B cell (primary cell): Measurements from ENCODE around the gene NDST1. TPM values are rescaled to one million over a fixed set of nuclear protein-coding genes. Genes with fewer than 3 reads are reported as not detected.

ENCODE experiments used
- ATAC-seq: fragments of 200-7000 bp; cut with Tn5 transposase; one replicate; pipeline ENCODE4 v1.10.0; 2021; ENCODE audit warnings: low read depth, mild to moderate bottlenecking, moderate number of reproducible peaks, moderate library complexity
- CTCF ChIA-PET: fragments of 350-600 bp; sonication (Branson Sonifier 250); formaldehyde crosslinking; loops from one replicate; lab custom pipeline; 2021; ENCODE audit warnings: antibody characterized with exemption, inconsistent platforms; lab: Charles Lee
- POLR2A ChIA-PET: fragments of 350-600 bp; sonication (Branson Sonifier 250); formaldehyde crosslinking; loops from one replicate; lab custom pipeline; 2021; ENCODE audit warnings: antibody characterized with exemption; lab: Charles Lee
- DNase-seq: peaks from one replicate; pipeline ENCODE4 v3.0.0; 2013
- H2AFZ ChIP-seq: 2 replicates; pipeline ENCODE4 v1.6.1; 2012; ENCODE audit warnings: mild to moderate bottlenecking, low read depth, low read length; ENCODE audit not compliant: insufficient read depth, poor library complexity, severe bottlenecking
- H3K27ac ChIP-seq, 2 donors: 1 replicate in 1 of 2; 2 replicates in 1 of 2; pipeline ENCODE4 v1.5.1; 2012 to 2013; ENCODE audit warnings: low read length in 2 of 2, mild to moderate bottlenecking in 2 of 2, moderate library complexity in 1 of 2
- H3K27me3 ChIP-seq, 4 experiments: fragments of 200-600 bp in 1 of 4; sonication (generic) in 1 of 4; replicated peaks in 1 of 4; 1 replicate in 2 of 4; 2 replicates in 2 of 4; pipeline versions ENCODE4 v1.6.1 to v1.7.0; 2013 to 2016; ENCODE audit warnings: low read length in 3 of 4, mild to moderate bottlenecking in 2 of 4, mixed read lengths in 1 of 4, moderate library complexity in 1 of 4; ENCODE audit not compliant: insufficient read depth in 4 of 4, control insufficient read depth in 3 of 4; ENCODE audit errors: control extremely low read depth in 1 of 4
- H3K36me3 ChIP-seq, 2 experiments: replicated peaks in 1 of 2; 1 replicate in 1 of 2; 2 replicates in 1 of 2; pipeline versions ENCODE4 v1.6.1 to v1.7.1; 2013; ENCODE audit warnings: low read length in 1 of 2; ENCODE audit not compliant: insufficient read depth in 2 of 2, control insufficient read depth in 1 of 2; ENCODE audit errors: control extremely low read depth in 1 of 2, extremely low read depth in 1 of 2
- H3K4me1 ChIP-seq, 2 donors: fragments of 200-600 bp in 1 of 2; sonication (generic) in 1 of 2; 1 replicate in 1 of 2; 2 replicates in 1 of 2; pipeline versions ENCODE4 v1.5.1 to v1.6.1; 2013 to 2017; ENCODE audit warnings: low read length in 2 of 2; ENCODE audit not compliant: control insufficient read depth in 2 of 2, insufficient read depth in 2 of 2
- H3K4me2 ChIP-seq: replicated peaks from 2 replicates; pipeline ENCODE3; 2012; ENCODE audit warnings: mild to moderate bottlenecking, low read depth, low read length; ENCODE audit not compliant: poor library complexity, severe bottlenecking
- H3K4me3 ChIP-seq, 5 experiments: fragments of 200-600 bp in 1 of 5; sonication (generic) in 1 of 5; 1 replicate in 3 of 5; 2 replicates in 2 of 5; pipeline versions ENCODE4 v1.5.1 to v1.7.0; 2011 to 2016; ENCODE audit warnings: low read length in 4 of 5, mild to moderate bottlenecking in 4 of 5, low read depth in 2 of 5, control low read depth in 1 of 5, moderate library complexity in 1 of 5; ENCODE audit not compliant: insufficient read depth in 1 of 5; ENCODE audit errors: control extremely low read depth in 1 of 5, extremely low read depth in 1 of 5
- H3K79me2 ChIP-seq: fragments of 200-600 bp; sonication (generic); one replicate; pipeline ENCODE4 v1.6.0; 2016; ENCODE audit warnings: low read length; ENCODE audit not compliant: control insufficient read depth, insufficient read depth
- H3K9ac ChIP-seq: fragments of 200-600 bp; sonication (generic); 2 replicates; pipeline ENCODE4 v1.6.1; 2017; ENCODE audit warnings: mild to moderate bottlenecking, low read length, moderate library complexity
- H3K9me3 ChIP-seq, 3 donors: one replicate each; pipeline versions ENCODE4 v1.6.1 to v1.7.1; 2013; ENCODE audit warnings: low read length in 2 of 3; ENCODE audit not compliant: control insufficient read depth in 2 of 3, insufficient read depth in 1 of 3; ENCODE audit errors: control extremely low read depth in 1 of 3
- H4K20me1 ChIP-seq: 2 replicates; pipeline ENCODE4 v1.6.0; 2012; ENCODE audit warnings: mild to moderate bottlenecking, low read length; ENCODE audit not compliant: insufficient read depth, control insufficient read depth, poor library complexity, severe bottlenecking
- H3K27ac Mint-ChIP-seq: one replicate; pipeline ENCODE4 v1.8.0; 2021; ENCODE audit warnings: mixed read lengths
- H3K27me3 Mint-ChIP-seq: one replicate; pipeline ENCODE4 v1.8.0; 2021; ENCODE audit warnings: mixed read lengths
- H3K4me1 Mint-ChIP-seq: one replicate; pipeline ENCODE4 v1.8.0; 2021; ENCODE audit warnings: mixed read lengths
- H3K4me3 Mint-ChIP-seq: one replicate; pipeline ENCODE4 v1.8.0; 2021; ENCODE audit warnings: mixed read lengths
- H3K9me3 Mint-ChIP-seq: one replicate; pipeline ENCODE4 v1.8.0; 2022; ENCODE audit warnings: mixed read lengths; ENCODE audit not compliant: insufficient read depth
- CTCF ChIP-seq: fragments of 200-600 bp; IDR thresholded peaks from one replicate; pipeline ENCODE4 v1.8.0; 2022; ENCODE audit warnings: antibody characterized with exemption, mild to moderate bottlenecking
- EZH2 ChIP-seq: IDR thresholded peaks from 2 replicates; pipeline ENCODE4 v1.6.1; 2012; ENCODE audit warnings: borderline replicate concordance, low read depth, mild to moderate bottlenecking, moderate library complexity, low read length; ENCODE audit not compliant: insufficient read depth, poor library complexity, severe bottlenecking
- WGBS: methylation state at CpG from one replicate; pipeline ENCODE4 v1.1.5; 2013; ENCODE audit warnings: missing lambda C conversion rate; ENCODE audit not compliant: insufficient coverage; 5-methylcytosine and 5-hydroxymethylcytosine counted together
- intact Hi-C: fragments of 100-400 bp; cut with micrococcal nuclease; formaldehyde crosslinking; loops from one replicate; pipeline ENCODE4 v1.10.0; 2022
- polyA plus RNA-seq: library from polyadenylated mRNA; depleted of rRNA; stranded (reverse); fragments of >200 nt; gene quantifications from 2 replicates; pipeline ENCODE4 v1.2.3, GENCODE V29; 2012
- total RNA-seq, 2 donors: library from RNA; stranded (reverse); fragments of 120-200 nt in 1 of 2; gene quantifications; 1 replicate in 1 of 2; 2 replicates in 1 of 2; pipeline versions ENCODE4 v1.2.3 to v1.2.4, GENCODE V29; 2013 to 2022

NDST1 gene
- total and polyA plus RNA-seq, 2 donors (not counting 1 experiment from before 2014, with no cell fraction given): 4.3 to 7.0 TPM

- no peak for TF ChIP-seq EZH2
- no peak for TF ChIP-seq CTCF
- Histone ChIP-seq H3K9me3 (no peaks in the 10 kb centered on the region), H3K4me1 (no peaks in the 10 kb centered on the region), H3K4me3 (no peak overlapping the region), H3K79me2 (no peaks in the 10 kb centered on the region), H3K4me2 (no peak overlapping the region), H3K36me3 (no peaks in the 10 kb centered on the region), H3K27ac (no peak overlapping the region), H3K27me3 (no peaks in the 10 kb centered on the region), H2AFZ (no peak overlapping the region), H3K9ac (no peak overlapping the region), H4K20me1 (no peaks in the 10 kb centered on the region)
- POLR2A ChIA-PET: interaction anchor here (0.6 kb wide), 1 partner anchor 18 kb away, joined by 3 read pairs; no protein-coding TSS in a partner anchor
- intact Hi-C loops: no loop called here
- no peaks in the 10 kb centered on the region for H3K9me3 Mint-ChIP-seq
- no peak overlapping the region for H3K27ac Mint-ChIP-seq
- DNase-seq (no peak), ATAC-seq (no peak)
- H3K4me1 Mint-ChIP-seq: no peaks in the 10 kb centered on the region
- H3K27me3 Mint-ChIP-seq: peaks cover 6% of the 10 kb centered on the region
- 92% methylated on average over 2 of the region's 3 CpGs for WGBS
- H3K4me3 Mint-ChIP-seq: no peak overlapping the region
- CTCF ChIA-PET: no interaction called here
Observed at GRCh38 chr5:150603491-150603890, 95.6 kb downstream of the NDST1 start.

GRCh38 chr5:150604010-150604409, 96.1 kb downstream of the NDST1 start:
- no peak overlapping the region for H3K27ac ChIP-seq
- Mint-ChIP-seq H3K27ac (no peak overlapping the region), H3K9me3 (no peaks in the 10 kb centered on the region), H3K27me3 (peaks cover 6% of the 10 kb centered on the region), H3K4me3 (no peak overlapping the region), H3K4me1 (no peaks in the 10 kb centered on the region)
- H3K27me3 ChIP-seq: no peaks in the 10 kb centered on the region
- H3K4me1 ChIP-seq: no peaks in the 10 kb centered on the region
- H3K9ac ChIP-seq: no peak overlapping the region
- no peaks in the 10 kb centered on the region for H3K36me3 ChIP-seq
- intact Hi-C loops: no loop called here
- ATAC-seq: no peak
- CTCF ChIA-PET: no interaction called here
- no peaks in the 10 kb centered on the region for H3K9me3 ChIP-seq
- H4K20me1 ChIP-seq: no peaks in the 10 kb centered on the region
- WGBS: no CpG with 5 or more reads among the region's 4 CpGs
- no peaks in the 10 kb centered on the region for H3K79me2 ChIP-seq
- H3K4me3 ChIP-seq: no peak overlapping the region
- no peak overlapping the region for H3K4me2 ChIP-seq
- H2AFZ ChIP-seq: no peak overlapping the region
- no peak for TF ChIP-seq CTCF
- TF ChIP-seq EZH2: no peak
- no peak for DNase-seq
- POLR2A ChIA-PET: no interaction called here
